Heart left ventricle (tissue), 13 donors: Measurements from ENCODE around the gene ALDH1L1.

ENCODE experiments used
- CTCF ChIP-seq, 12 donors: fragments of 200-600 bp; sonication (generic) in 4 of 12; IDR thresholded peaks; one replicate each; pipeline versions ENCODE4 v1.5.0 to v1.8.0; 2018 to 2022; ENCODE audit warnings: antibody characterized with exemption in 12 of 12, mild to moderate bottlenecking in 5 of 12
- POLR2A ChIP-seq, 2 donors: fragments of 450-650 bp; IDR thresholded peaks; one replicate each; pipeline ENCODE4 v1.6.1; 2017; ENCODE audit warnings: antibody characterized with exemption in 2 of 2, mild to moderate bottlenecking in 2 of 2, moderate library complexity in 2 of 2
- donor health status: ischemic (EF 13 %, LVEDD 7.1; RV severe dilation, severe dysfunction).
- donor health status: DM: no; HTN: yes; CAD: no.
- donor health status: DM: no; HTN: no; CAD: no.
- donor health status: ischemic (EF 25% LVEDD 6.9; RV normal size, moderate dysfunction).
- donor health status: ischemic (EF 25% LVEDD 5.7; RV mildly dilated, moderate dysfunction).
- donor health status: ischemic (EF 35%, LVEDD 5.7; RV mildly dilated, moderate dysfunction).
- donor health status: nonischemic (EF 11% LVEDD 7.7; RV severe dilation, severe dysfunction).
- donor health status: DM: yes; HTN: yes; CAD: no.
- donor health status: PGD.
- donor health status: ischemic (EF 29% LVEDD 5.4; RV normal size, mild dysfunction).
- donor health status: nonischemic (EF 23%, LVEDD 6.1; RV moderate dilation, normal function).

GRCh38 chr3:126101521-126101982 is 78.8 kb downstream of the ALDH1L1 start:
- TF ChIP-seq CTCF (IDR thresholded peaks at IDR 0.05): no peak
- TF ChIP-seq POLR2A (IDR thresholded peaks at IDR 0.05): no peak
